ENCODE measurements around the gene PC. TPM values are rescaled to one million over a fixed set of nuclear protein-coding genes. Genes with fewer than 3 reads are reported as not detected.

PC gene
- total and polyA plus RNA-seq, 2 experiments from 2014 or later: 18.3 to 21.7 TPM

- Histone ChIP-seq H3K4me1 (ENCODE audit: insufficient read depth) (peaks cover 11% of the 10 kb centered on the region), H3F3A (replicated peaks; ENCODE audit: low read depth) (peaks cover 11% of the 10 kb centered on the region; the same call in 1 of the 2 replicates), H3K9me2 (ENCODE audit: insufficient read depth) (no peaks in the 10 kb centered on the region), H3K4me3 (no peak overlapping the region), H3K79me2 (replicated peaks; ENCODE audit: insufficient read depth) (no peaks in the 10 kb centered on the region), H2AFZ (no peak overlapping the region), H3K4me2 (no peak overlapping the region), H3K36me3 (ENCODE audit: insufficient read depth) (no peaks in the 10 kb centered on the region), H4K20me1 (replicated peaks; ENCODE audit: insufficient read depth) (no peaks in the 10 kb centered on the region), H3K27me3 (ENCODE audit: insufficient read depth) (no peaks in the 10 kb centered on the region), H3K27ac (ENCODE audit: low read depth) (no peak overlapping the region)
- Mint-ChIP-seq H3K27ac (peak overlapping the region; percentile 87), H3K36me3 (ENCODE audit: low read depth) (no peaks in the 10 kb centered on the region; the same call in 1 of the 3 replicates), H3K4me1 (peaks cover 18% of the 10 kb centered on the region), H3K9me3 (no peaks in the 10 kb centered on the region), H3K27me3 (ENCODE audit: insufficient read depth, low read depth, poor library complexity) (peaks cover 33% of the 10 kb centered on the region), H3K4me3 (peak overlapping the region; percentile 6; the same call in 1 of the 3 replicates)
- TF ChIP-seq JUNB (IDR thresholded peaks at IDR 0.05; ENCODE audit: unreplicated experiment) (no peak), STAT1 (IDR thresholded peaks at IDR 0.05; ENCODE audit: unreplicated experiment) (no peak), EZH2phosphoT487 (IDR thresholded peaks at IDR 0.05; ENCODE audit: unreplicated experiment) (no peak), NANOG (IDR thresholded peaks at IDR 0.05; ENCODE audit: borderline replicate concordance) (no peak), ETS1 (IDR thresholded peaks at IDR 0.05) (no peak), ZNF331 (CRISPR knock-in tag; IDR thresholded peaks at IDR 0.05; ENCODE audit: low read depth) (no peak), REST (IDR thresholded peaks at IDR 0.05; ENCODE audit: unreplicated experiment) (no peak), CREB1 (CRISPR knock-in tag; IDR thresholded peaks at IDR 0.05; ENCODE audit: low read depth) (no peak), CTCF (conservative IDR thresholded peaks at IDR 0.05; ENCODE audit: low read depth in 2 of 2) (no peak), POLR2AphosphoS5 (IDR thresholded peaks at IDR 0.05; ENCODE audit: low read depth) (no peak), EZH2 (IDR thresholded peaks at IDR 0.05; ENCODE audit: low read depth, unreplicated experiment) (no peak)
- DNase-seq (ENCODE audit: low spot score): no peak
- ATAC-seq: no peak
Observed at GRCh38 chr11:66853242-66854229, 104.6 kb downstream of the PC start.
